ENCODE data around the gene CENPB.

DNA sequence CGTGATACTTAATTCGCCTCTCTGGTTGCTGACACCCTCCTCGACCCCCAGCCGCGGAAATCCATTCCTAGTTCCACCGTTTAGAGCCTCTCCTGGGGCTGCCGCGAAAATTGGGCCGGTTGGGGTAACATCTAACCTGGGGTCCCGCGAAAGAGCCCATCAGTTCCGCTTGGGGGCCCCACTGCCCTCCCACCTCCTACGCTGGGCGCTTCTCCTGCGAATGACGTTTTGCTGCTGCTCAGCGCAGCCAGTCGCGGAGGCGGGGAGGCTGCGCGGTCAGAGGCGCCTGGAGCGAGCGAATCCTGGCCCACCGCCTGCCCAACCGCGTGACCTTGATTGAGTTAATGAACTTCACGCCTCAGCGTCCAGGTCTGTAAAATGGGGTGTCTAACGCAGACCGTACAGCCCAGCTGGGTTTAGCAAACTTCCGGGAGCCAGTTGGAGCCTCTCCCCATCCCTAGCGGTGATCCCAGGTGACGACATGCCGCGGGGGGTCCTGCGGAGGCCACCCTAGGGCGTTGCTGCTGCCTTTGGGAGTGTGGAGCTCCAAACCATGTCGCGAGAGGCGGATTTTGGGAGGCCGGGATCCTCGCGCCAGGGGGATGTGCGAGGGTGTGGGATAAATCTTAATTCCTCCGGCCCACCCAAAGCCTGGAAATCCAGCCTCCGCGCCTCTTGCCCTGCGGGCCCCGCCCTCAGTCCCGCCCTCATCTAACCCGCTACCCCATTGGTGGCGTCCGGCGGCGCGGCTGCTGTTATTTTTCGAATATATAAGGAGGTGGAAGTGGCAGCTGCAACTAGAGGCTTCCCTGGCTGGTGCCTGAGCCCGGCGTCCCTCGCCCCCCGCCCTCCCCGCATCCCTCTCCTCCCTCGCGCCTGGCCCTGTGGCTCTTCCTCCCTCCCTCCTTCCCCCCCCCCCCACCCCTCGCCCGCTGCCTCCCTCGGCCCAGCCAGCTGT is 9.2 kb upstream of the CENPB start, which contains the start of gene CDC25B:
- peak; percentile 66 to 78 (median 69) for TF ChIP-seq POLR2AphosphoS5 (IDR thresholded peaks at IDR 0.05)
- no peak for TF ChIP-seq POLR2A (IDR thresholded peaks at IDR 0.05)
- TF ChIP-seq, protein P1, sequence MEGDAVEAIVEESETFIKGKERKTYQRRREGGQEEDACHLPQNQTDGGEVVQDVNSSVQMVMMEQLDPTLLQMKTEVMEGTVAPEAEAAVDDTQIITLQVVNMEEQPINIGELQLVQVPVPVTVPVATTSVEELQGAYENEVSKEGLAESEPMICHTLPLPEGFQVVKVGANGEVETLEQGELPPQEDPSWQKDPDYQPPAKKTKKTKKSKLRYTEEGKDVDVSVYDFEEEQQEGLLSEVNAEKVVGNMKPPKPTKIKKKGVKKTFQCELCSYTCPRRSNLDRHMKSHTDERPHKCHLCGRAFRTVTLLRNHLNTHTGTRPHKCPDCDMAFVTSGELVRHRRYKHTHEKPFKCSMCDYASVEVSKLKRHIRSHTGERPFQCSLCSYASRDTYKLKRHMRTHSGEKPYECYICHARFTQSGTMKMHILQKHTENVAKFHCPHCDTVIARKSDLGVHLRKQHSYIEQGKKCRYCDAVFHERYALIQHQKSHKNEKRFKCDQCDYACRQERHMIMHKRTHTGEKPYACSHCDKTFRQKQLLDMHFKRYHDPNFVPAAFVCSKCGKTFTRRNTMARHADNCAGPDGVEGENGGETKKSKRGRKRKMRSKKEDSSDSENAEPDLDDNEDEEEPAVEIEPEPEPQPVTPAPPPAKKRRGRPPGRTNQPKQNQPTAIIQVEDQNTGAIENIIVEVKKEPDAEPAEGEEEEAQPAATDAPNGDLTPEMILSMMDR (IDR thresholded peaks at IDR 0.05) = peak in 5 of 7 experiments; percentile 41 to 83 (median 58)
- TF ChIP-seq EP300 (IDR thresholded peaks at IDR 0.05) = no peak
